Glomerular endothelial cell (primary cell): ENCODE measurements around the gene GABRG3. TPM values are rescaled to one million over a fixed set of nuclear protein-coding genes. Genes with fewer than 3 reads are reported as not detected.

Experiments used
- DNase-seq: peaks from one replicate; pipeline ENCODE4 v3.0.0-alpha.2; 2011; ENCODE audit warnings: low read depth, low spot score; ENCODE audit errors: extremely low read depth
- total RNA-seq: library from RNA; depleted of rRNA; stranded (reverse); fragments of >200 nt; gene quantifications from 2 replicates; pipeline ENCODE4 v1.2.3, GENCODE V29; 2015

GABRG3 gene
- not detected in 2 replicates for total RNA-seq

DNA sequence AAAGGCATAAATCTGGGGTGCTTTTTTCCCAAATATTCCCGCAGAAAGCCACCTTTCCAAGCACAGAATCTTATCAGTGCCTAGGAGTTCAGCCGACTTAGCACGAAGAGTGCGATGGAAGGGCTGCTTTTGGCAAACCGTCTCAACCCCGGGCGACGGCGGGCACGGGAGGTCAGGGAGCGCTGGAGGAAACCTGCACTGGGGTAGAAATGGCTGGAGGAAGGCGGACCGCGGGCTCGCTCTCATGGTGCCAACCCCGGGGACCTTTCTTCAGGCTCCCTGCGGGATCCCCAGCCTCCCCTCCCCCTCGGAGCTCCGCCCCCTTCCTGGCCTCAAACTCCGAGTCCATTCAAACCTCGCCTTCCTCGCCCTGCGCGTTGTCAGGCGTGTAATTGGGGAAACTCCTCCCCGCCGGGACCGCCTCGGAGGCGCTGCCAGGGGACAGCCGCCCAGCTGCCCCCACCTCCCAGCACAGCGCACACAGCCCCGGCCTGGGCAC is at the start of gene GABRG3:
GABRG3 (plus strand) TSS at position 470 of the 499 bp plus-strand sequence.
- DNase-seq, result no peak

DNA sequence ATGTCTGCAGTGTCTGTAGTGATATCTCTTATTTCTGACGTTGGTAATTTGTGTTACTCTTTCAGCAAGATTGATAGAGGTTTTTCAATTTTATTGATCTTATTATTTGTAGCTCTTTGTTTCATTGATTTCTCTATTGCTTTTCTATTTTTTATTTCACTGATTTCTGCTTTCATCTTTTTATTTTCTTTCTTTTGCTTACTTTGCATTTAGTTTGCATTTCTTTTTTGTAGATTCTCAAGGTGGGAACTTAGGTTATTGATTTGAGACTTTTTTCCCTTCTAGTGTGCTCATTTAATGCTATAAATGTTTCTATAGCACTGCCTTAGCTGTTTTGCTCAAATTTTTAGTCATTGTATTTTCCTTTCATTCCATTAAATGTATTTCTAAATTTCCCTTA is 49.5 kb upstream of the GABRG3 start:
- no peak for DNase-seq

DNA sequence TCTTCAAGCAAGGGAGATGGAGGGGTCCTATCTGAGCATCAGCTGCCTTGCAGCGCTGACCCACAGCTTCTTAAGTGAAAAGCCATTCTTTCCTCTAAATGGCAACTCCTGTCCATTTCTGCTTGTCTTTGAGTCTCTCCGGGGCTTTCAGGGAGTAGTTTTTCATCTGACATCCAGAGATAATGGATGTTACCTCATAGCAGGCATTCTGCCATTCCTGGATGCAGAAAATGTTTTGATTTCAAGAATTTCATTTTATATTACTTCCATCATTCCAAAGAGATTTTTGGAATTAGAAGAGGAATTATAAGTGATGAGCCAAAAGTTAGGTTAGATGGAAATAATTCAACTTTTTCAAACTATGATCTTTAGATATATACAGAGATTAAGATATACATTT is 44.9 kb upstream of the GABRG3 start:
- DNase-seq, result no peak

DNA sequence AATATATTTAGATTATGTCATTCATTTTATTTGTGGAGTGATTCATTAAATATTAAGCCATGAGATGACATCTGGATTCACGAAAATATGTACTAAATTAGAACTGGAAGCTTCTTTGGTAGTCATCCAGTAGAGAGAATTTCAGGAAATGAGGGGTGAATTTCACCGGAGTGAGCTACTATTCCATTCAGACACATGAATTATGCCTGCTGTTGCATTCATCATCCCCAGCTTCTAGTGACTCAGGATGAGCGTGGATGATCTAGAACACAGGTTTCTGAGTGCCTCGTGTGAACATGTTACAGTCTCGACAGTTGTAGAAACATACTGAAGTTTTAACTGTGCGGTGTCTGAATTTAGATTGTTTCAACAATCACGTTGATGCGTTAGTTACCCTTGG is 42.9 kb upstream of the GABRG3 start:
- DNase-seq, result no peak

DNA sequence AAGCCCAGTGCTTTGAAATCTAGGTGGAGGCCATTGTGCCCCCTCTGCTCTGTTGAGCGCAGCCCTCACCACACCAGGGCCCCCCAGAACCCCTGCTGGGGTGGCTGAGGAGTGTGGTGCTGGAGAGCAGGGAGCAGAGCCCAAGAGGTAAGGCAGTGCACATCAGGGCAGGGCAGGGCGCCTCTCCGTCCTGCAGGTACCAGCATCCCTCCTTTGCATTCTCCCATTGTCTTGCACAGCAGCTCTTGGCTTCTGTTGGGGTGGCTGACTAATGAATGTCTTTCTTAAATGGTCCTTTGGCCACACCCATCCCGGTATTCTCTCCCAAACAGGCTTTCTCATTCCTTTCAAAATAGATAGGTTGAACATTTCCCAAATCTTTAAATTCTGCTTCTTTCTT is 41.4 kb upstream of the GABRG3 start:
- no peak for DNase-seq

DNA sequence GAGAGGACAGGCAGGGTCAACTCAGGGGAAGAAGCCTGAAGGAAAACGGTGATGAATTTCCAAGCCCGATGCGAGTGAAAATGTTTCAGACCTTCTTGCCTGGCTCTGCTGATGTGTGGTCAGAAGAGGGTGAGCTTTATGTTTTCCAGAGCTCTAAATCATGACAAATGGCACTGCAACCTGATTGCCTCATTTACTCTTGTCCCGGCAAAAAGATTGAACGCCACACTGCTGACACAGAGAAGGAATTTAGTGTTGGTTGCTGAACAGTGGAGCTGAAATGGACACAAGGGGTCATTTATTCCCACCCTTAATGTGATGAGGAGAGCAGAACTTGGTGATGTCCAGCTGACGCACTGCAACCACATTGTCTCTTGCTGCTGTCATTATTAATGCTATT is 36.1 kb upstream of the GABRG3 start:
- DNase-seq, result no peak

DNA sequence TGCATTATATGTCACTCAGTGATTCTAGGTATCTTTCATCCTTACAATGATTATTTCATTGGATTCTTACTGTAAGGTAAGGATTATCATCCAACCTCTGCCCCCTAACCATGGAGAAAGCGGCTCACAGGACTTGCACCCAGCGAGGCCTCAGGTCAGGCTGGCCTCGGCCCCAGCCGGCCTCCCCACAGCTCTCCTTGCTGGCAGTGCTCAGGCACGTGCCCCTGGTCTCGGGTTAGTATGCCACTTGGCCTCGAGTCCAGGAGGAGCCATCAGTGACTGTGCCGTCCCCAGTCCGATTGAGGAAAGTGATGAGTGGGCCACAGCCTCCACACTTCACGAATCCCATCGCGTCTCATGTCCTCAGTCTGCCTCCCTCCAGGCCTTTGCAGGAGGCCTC is 35.7 kb upstream of the GABRG3 start:
- DNase-seq, result no peak

DNA sequence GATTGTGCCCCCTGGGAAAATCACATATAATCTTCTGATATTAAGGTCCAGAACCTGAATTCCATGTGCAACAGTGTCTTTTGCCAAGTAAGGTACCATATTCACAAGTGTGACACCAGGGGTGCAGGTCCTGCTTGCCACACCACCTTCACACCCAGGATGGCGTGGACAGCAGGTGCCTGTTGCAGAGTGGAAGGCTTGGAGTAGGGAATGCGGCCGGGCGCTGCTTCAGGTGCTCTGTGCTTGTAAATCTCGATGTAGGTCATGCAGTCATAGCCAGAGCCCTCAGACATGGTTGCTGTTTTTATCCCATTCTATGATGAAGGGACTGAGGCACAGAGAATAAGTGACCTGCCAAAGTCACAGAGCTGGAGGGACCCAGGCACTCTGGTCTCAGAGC is 34.5 kb upstream of the GABRG3 start:
- DNase-seq, result no peak

DNA sequence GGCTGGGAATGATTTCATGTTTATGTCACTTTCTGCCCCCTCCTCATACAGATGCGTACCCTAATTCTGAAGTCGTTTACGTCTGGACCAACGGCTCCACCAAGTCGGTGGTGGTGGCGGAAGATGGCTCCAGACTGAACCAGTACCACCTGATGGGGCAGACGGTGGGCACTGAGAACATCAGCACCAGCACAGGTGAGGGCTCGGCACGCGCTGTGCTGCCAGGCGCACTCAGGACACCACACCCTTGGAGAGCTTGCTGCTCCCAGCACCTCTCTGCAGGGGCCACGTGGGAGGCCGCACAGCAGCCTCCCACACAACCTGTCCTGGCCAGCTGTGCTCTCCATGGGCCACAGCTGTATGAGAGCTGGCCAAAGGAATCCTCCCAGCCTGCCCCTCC is 33.8 kb upstream of the GABRG3 start:
- no peak for DNase-seq

DNA sequence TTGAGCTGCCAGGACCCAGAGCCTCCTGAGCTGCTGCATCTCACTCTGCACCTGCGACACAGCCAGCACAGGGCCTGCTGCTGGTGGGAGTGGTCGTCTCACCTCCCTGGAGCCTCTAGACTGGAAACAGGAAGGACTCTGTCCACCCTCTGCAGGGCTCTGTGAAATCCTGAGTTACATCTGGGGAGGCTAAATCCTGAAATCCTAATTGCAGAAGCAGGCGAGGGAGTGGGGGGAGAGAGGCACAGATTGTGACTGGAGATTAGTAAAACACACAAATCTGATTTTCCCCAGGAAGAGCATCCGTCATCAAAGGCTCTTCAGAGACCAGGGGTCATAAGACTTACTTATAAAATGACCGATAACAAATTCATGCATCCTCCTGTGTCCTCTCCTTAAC is 31.6 kb upstream of the GABRG3 start:
- DNase-seq, result no peak

DNA sequence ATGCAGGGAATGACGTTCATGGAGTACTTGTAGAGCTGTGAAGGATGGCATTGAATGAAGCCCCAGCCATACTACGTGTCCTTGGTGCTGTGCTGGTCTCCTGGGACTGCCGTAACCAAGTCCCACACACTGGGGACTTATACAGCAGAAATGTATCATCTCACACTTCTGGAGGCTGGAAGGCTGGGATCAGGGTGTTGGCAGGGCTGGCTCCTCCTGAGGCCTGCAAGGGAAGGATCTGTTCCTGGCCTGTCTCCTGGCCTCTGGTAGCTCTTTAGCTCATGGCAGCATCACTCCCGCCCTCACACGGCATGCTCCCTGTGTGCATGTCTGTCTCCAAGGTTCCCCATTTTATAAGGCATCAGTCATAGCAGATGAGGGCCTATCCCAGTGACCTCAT is 29.5 kb upstream of the GABRG3 start:
- DNase-seq, result no peak

DNA sequence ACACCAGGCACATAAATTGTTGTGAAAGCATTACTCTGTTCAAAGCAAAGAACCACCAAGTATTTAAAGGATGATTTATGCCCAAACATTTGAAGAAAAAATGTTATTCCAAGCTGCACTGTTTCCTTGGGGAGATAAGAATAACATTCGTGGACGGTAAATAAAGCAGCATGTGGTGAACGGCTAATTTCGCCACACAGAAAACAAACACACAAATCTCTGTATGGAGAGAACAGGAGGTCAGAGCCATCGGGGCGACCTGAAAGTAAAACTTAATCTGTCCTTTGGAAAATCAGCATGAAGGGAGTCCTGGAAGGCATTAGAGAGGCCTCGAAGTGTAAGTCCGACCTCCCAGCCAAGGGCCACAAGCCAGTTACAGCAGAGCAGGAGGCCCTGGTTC is 27.1 kb upstream of the GABRG3 start:
- no peak for DNase-seq

DNA sequence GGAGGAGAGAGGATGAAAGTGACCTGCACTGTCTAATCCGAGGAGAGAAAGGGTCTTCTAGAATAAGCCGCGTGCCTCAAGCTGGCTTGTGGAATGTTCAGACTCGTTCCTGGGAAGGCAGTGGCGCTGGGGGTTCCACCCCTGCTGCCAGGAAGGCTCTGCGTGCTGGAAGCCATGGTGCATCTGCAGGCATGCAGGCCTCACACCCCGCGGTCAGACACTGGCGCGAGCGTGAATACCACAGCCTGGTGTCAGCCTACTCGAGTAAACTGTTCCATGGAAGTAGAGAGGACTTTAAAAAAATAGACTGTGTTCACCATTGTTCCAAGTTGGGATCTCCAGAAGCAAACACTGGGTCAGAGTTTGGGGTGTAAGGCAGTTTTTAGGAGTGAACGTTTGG is 25.9 kb upstream of the GABRG3 start:
- DNase-seq, result no peak

DNA sequence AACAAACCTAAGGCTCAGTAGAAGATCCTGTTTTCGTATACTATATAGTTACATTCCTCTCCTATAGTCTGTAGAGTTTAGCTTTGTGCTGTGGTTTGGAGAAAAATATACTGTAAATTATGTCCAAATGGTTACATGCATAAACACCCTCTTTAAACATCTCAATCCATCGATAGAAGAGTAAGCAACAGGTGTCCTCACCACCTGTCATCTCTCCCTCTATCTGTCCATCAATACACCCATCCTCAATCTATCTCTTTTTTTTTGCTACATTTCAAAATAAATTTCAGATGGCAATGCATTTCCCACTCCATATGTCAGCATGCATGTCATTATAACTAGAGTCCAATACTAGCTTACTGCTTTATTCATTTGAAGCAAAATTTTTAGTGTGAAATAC is 21.0 kb upstream of the GABRG3 start:
- no peak for DNase-seq

DNA sequence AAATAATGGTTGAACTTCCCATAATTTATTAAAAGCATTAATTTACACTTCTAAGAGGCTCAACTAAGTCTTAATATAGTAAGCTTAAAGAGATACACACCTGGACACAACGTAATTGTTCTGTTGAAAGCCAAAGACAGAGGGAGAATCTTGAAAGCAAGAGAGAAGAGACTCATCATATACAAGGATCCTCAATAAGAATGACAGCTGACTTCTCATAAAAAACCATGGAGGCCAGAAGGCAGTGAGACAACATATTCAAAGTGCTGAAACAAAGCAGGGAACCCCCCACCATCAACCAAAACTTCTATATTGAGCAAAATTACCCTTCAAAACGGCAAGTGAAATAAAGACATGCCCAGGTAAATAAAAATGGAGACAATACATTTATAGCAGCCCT is 16.6 kb upstream of the GABRG3 start:
- DNase-seq, result no peak

DNA sequence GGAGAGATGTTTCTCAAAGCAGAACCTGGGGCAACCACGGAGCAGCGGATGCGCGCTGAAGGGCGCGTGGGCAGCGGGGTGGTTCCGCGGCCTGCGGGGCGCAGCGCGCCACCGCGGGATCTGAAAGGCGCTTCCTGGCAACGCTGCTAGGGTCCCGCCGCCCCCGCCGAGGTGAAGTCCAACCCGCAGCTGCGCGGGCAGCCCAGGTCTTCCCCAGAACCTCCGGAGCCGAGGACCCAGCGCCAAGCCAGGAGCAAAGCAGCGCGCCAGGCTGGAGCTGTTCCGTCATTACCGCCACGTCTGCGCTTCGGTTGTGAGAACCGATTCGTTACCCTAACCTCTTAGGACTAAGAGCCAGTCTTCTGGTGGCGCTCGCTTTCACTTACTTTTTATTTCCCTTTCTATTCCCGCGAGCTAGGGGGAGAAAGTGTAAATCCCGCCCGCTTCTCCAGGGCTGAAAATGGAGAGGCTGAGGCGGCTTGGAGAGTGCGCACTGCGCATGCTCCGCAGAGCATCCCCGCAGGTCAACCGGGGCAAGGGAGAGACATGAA is 3.2 kb upstream of the GABRG3 start:
- DNase-seq, result no peak

DNA sequence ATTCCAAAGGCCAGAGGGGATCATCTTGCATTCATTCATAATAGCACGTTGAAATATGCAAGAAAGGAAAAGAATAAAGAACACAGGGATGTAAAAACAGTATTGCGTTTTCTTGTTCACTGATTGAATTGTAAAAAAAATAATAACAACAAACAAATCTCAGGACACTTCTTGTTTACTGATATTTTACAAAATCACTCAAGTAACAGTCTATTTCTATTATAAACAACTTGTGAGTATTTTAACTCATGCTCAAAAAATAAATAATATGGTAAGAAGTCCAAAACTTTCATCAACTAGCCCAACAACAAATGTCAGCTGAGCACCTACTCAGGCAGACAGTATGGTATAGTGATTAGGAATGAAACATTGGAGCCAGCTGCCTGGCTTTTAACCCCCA is 2.2 kb upstream of the GABRG3 start:
- DNase-seq, result no peak

DNA sequence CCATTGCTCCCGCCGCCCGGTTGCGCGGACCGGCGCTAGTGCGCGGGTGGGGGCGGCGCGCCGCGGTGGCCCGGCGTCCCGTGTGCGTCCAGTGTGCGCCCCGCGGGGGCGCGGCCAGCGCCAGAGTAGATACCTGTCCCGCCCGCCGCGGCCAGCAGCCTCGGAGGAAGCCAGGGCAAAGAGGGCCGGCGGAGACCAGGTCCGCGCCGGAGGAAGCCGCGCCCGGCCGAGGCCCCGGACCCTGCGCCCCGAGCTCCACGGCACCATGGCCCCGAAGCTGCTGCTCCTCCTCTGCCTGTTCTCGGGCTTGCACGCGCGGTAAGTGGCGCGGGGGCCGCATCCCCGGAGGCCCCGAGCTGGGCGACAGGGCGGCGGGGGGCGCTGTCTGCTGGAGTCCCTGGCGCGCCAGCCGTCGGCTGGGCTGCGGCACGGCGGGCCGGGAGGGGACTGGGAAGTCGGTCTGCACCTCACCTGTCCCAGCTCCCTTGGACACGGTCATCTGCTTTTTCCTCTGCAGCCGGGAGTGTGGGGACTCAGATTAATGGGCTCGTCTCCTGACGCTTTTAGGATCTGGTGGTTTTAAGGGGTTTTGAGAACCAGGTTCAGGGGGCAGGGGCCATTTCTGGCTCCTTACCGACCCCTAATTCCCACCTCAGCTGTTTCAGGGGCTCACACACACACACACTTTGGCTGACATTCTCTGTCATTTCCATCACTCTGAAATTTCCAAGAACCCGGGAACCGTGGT is 464 bp downstream of the GABRG3 start:
- DNase-seq, result no peak

DNA sequence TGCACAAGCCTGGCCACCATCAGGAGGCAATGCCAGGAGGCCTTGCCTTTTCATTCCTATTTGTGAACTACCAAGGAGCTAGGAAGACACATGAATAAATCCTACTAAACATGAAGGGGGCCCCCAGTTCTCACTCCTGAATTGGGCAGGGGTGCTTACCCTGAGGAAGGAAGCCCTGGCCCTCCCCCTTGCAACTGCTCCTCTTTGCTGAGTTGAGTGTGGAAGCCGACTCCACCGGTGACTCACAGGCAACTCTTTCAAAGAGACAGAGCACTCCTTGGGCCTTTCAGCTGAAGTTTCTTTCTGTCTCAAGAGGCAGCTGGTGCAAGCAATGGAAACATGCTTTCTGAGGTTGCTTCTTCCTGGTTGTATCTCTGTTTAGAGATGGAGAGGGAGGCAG is 1.7 kb downstream of the GABRG3 start:
- DNase-seq, result no peak

DNA sequence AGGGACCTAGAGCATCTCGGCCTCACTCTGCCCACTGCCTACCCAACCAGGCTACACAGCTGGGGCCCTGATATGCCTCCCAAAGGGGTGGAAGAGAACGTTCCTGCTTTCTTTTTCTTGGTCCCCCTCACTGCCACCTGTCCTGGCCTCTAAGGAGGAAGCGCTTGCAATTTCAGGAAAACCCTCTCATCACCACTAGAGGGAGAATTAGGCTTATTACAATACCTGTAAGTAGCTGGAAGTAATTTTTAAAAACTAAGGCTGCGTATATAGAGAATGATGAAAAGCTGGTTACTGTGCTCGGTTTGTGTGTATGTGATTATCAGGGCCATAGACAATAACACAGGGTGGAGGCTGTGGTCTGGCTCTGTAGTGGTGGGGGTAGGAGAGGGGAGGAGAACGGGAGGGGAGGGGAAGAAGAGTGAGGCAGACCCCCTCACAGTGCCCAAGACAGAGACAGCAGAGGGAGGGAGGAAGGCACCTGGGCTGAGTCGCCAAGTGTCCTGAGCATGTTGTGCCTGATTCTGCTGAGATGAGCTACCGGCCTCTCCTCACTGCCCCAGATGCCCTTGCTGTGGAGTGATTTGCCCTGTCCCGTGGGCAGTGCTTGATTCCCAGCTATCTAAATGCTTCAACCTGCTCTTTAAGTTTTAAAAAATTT is 3.3 kb downstream of the GABRG3 start:
- DNase-seq, result no peak

DNA sequence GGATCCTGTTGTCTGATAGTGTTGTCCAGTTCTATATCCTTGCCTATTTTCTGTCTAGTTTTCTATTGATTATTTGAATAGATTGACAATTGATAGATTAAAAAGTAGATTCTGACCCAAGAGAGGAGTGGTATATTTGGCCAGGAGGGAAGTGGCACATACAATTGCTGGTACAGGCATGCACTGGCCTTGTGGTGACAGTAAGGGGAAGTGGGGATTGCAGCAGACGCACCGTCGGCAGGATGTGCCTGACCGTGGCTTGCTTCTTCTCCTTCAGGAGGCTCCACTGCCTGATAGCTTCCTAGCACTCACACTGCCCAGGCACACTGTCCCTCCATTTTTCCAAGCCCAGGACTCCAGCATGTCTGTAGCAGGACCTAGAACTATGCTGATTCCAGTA is 10.5 kb downstream of the GABRG3 start:
- no peak for DNase-seq

DNA sequence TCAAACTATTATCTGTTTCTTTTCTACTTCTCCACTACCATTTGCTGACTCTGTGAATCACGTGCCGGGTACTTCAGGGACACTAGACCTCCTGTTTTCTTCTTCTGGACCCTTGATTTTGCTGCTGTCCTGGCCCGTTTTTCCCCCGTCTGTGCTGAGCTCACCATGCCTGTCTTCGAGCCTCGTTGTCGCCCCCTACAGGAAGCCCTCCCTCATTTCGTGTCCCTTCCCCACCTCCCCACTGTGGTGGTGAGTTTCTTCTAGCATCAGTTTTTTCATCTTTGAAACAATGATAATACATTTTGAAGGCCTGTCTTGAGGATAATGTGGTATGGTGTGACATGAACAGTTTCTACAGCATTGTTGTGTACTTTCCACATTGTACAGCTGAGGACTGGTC is 12.8 kb downstream of the GABRG3 start:
- DNase-seq, result no peak
